Activated CD4-positive, alpha-beta T cell treated with anti-CD3 and anti-CD28 coated beads, Interleukin-2, Interleukin-4, amounts not matched to agents 100 ng/mL and 50 ng/mL, durations not matched to agents 16 hours and 8 hours (primary cell): ENCODE results near the gene C19orf53.
"Not testable (repeated sequence)": the region's sequence is repeated elsewhere in the genome, so short reads cannot be mapped to it uniquely, and the experiment has no call there.

ENCODE experiments used
- DNase-seq: peaks from one replicate; pipeline ENCODE4 v3.0.0-alpha.2; 2020; ENCODE audit warnings: low spot score

C19orf53 gene

GRCh38 chr19:13774217-13775191 is at the start of gene C19orf53:
C19orf53 (plus strand) TSS chr19:13774456; CDS start chr19:13774478, 22 bp downstream.
- peak; percentile 92 for DNase-seq

GRCh38 chr19:13726323-13726722 is 47.9 kb upstream of the C19orf53 start:
- DNase-seq, result no peak

- DNase-seq, result no peak
Observed at GRCh38 chr19:13727798-13728197, 46.5 kb upstream of the C19orf53 start.

GRCh38 chr19:13729859-13730258 is 44.4 kb upstream of the C19orf53 start:
- no peak for DNase-seq

- DNase-seq, result peak; percentile 96
Observed at GRCh38 chr19:13731147-13731964, 42.9 kb upstream of the C19orf53 start.

- no peak for DNase-seq
Observed at GRCh38 chr19:13732337-13732736, 41.9 kb upstream of the C19orf53 start.

- DNase-seq, result no peak
Observed at GRCh38 chr19:13734751-13735150, 39.5 kb upstream of the C19orf53 start.

- DNase-seq, result no peak
Observed at GRCh38 chr19:13738073-13738472, 36.2 kb upstream of the C19orf53 start.

GRCh38 chr19:13741893-13742292 is 32.4 kb upstream of the C19orf53 start:
- no peak for DNase-seq

- no peak for DNase-seq
Observed at GRCh38 chr19:13742756-13743155, 31.5 kb upstream of the C19orf53 start.

- no peak for DNase-seq
Observed at GRCh38 chr19:13744174-13744573, 30.1 kb upstream of the C19orf53 start.

- DNase-seq, result no peak
Observed at GRCh38 chr19:13747098-13747453, 27.2 kb upstream of the C19orf53 start.

- peak; percentile 27 for DNase-seq
Observed at GRCh38 chr19:13748169-13748828, 26.0 kb upstream of the C19orf53 start.

- no peak for DNase-seq
Observed at GRCh38 chr19:13751436-13751835, 22.8 kb upstream of the C19orf53 start.

- not testable (repeated sequence) for DNase-seq
Observed at GRCh38 chr19:13753622-13754021, 20.6 kb upstream of the C19orf53 start.

- no peak for DNase-seq
Observed at GRCh38 chr19:13756210-13756609, 18.0 kb upstream of the C19orf53 start.

GRCh38 chr19:13757805-13758772 is 16.2 kb upstream of the C19orf53 start:
- no peak for DNase-seq

- no peak for DNase-seq
Observed at GRCh38 chr19:13758795-13759194, 15.5 kb upstream of the C19orf53 start.

GRCh38 chr19:13761423-13761822 is 12.8 kb upstream of the C19orf53 start:
- no peak for DNase-seq

- DNase-seq, result no peak
Observed at GRCh38 chr19:13762635-13763235, 11.5 kb upstream of the C19orf53 start.

GRCh38 chr19:13763265-13763664 is 11.0 kb upstream of the C19orf53 start:
- DNase-seq, result no peak
